Measurements from ENCODE around the gene ZNF735.
"Not testable (repeated sequence)": the region's sequence is repeated elsewhere in the genome, so short reads cannot be mapped to it uniquely, and the experiment has no call there.

Gene ZNF735

DNA sequence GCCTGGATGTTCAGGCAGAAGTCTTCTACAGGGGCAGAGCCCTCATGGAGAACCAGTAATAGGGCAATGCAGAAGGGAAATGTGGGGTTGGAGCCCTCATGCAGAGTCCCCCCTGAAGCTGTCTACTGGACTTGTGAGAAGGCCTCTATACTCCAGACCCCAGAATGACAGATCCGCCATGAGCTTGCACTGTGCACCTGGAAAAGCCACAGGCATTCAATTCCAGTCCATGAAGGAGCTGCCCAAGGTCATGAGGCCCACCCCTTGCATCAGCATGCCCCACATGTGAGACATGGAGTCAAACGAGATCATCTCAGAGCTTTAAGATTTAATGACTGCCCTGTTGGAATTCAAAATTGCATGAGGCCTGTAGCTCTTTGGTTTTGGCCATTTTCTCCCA lies 16.4 kb downstream of the ZNF735 start:
- Mint-ChIP-seq H3K9me3 (peaks cover 39 to 42% of the 10 kb centered on the region in 2 donors), H3K4me1 (no peaks in the 10 kb centered on the region), H3K27ac (no peak overlapping the region), H3K4me3 (no peak overlapping the region), H3K36me3 (peaks cover 2 to 4% of the 10 kb centered on the region in 2 donors), H3K27me3 (no peaks in the 10 kb centered on the region)
- DNase-seq = no peak
- no peak for ATAC-seq (replicated peaks)

- H3K4me3 Mint-ChIP-seq; H3K4me1 Mint-ChIP-seq; H3K36me3 Mint-ChIP-seq; H3K27me3 Mint-ChIP-seq; DNase-seq; ATAC-seq (replicated peaks); H3K27ac Mint-ChIP-seq: not testable (repeated sequence)
- H3K9me3 Mint-ChIP-seq = peaks cover 25 to 28% of the 10 kb centered on the region in 2 donors
Observed at GRCh38 chr7:64228174-64228573, 21.2 kb downstream of the ZNF735 start, which contains the start of gene ZNF679. ZNF679 (plus strand) TSS chr7:64228474; CDS start chr7:64249118, 20,644 bp downstream.

- H3K27me3 Mint-ChIP-seq = no peaks in the 10 kb centered on the region
- ATAC-seq (replicated peaks) = no peak
- no peak overlapping the region for H3K27ac Mint-ChIP-seq
- H3K4me3 Mint-ChIP-seq = no peak overlapping the region
- DNase-seq = no peak
- H3K36me3 Mint-ChIP-seq = peaks cover 0 to 3% of the 10 kb centered on the region in 2 donors
- peaks cover 21 to 24% of the 10 kb centered on the region in 2 donors for H3K9me3 Mint-ChIP-seq
- no peaks in the 10 kb centered on the region for H3K4me1 Mint-ChIP-seq
Observed at GRCh38 chr7:64266341-64266919, 59.4 kb downstream of the ZNF735 start.
